Activated T-helper 1 cell treated with anti-CD3 and anti-CD28 coated beads, Interleukin-12 subunit alpha, Interleukin-12 subunit beta, Interleukin-2, Interleukin-4 antibody, amounts not matched to agents 30 ng/mL and 10 ng/mL and 1 ng/mL, durations not matched to agents 14 hours and 24 hours and 36 hours (primary cell): ENCODE results near the gene RTN4R. TPM values are rescaled to one million over a fixed set of nuclear protein-coding genes. Genes with fewer than 3 reads are reported as not detected.

Experiments used
- DNase-seq: peaks from one replicate; pipeline ENCODE4 v3.0.0; 2021; ENCODE audit warnings: low spot score
- H3K27ac Mint-ChIP-seq: one replicate; pipeline ENCODE4 v1.8.0; 2021; ENCODE audit warnings: mild to moderate bottlenecking, mixed read lengths
- H3K27me3 Mint-ChIP-seq: one replicate; pipeline ENCODE4 v1.8.0; 2022; ENCODE audit warnings: mild to moderate bottlenecking, moderate library complexity, mixed read lengths; ENCODE audit not compliant: insufficient read depth
- H3K36me3 Mint-ChIP-seq: one replicate; pipeline ENCODE4 v1.8.0; 2021; ENCODE audit warnings: low read depth, mixed read lengths
- H3K4me1 Mint-ChIP-seq: one replicate; pipeline ENCODE4 v1.8.0; 2021; ENCODE audit warnings: low read depth, mixed read lengths
- H3K4me3 Mint-ChIP-seq: one replicate; pipeline ENCODE4 v1.8.0; 2021; ENCODE audit warnings: mild to moderate bottlenecking, moderate library complexity, mixed read lengths
- H3K9me3 Mint-ChIP-seq: one replicate; pipeline ENCODE4 v1.8.0; 2021; ENCODE audit warnings: mixed read lengths
- intact Hi-C: fragments of 100-400 bp; cut with micrococcal nuclease; formaldehyde crosslinking; loops from one replicate; pipeline ENCODE4 v1.15.1; 2024
- total RNA-seq: library from RNA; stranded (reverse); gene quantifications from 2 replicates; pipeline ENCODE4 v1.2.3, GENCODE V29; 2022

The RTN4R gene
- total RNA-seq, 1 donor from 2014 or later, result 1.7 TPM

GRCh38 chr22:20205464-20205963, 62.6 kb downstream of the RTN4R start:
- Mint-ChIP-seq H3K4me3 (peak overlapping the region; percentile 95), H3K27ac (peak overlapping the region; percentile 90), H3K36me3 (no peaks in the 10 kb centered on the region), H3K4me1 (peaks cover 19% of the 10 kb centered on the region), H3K9me3 (no peaks in the 10 kb centered on the region), H3K27me3 (no peaks in the 10 kb centered on the region)
- DNase-seq, result no peak
- intact Hi-C loops, result loop anchor here (10.0 kb wide), 1 partner anchor 59 kb away; the partner anchor contains the start of gene RTN4R

DNA sequence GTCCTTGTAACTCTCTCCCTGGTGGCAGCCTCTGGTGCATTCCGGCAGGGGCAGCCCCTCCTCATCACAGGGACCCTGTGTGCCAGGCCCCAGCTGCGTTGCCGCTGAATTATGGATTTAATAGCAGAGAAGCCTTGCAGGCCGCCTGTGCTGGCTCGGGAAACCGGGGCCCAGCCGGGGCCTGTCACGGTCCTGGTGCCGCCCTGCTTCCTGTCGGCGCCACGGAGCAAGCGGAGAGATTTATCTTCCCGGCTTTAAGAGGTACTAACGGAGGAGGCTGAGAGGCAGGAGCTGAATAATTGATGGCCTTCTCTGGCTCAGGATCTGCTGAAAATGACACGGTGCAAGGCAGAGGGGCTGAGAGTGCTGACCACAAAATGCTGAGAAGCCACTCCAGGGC, 63.3 kb downstream of the RTN4R start:
- peak overlapping the region; percentile 2 for H3K4me3 Mint-ChIP-seq
- intact Hi-C loops, result loop anchor here (10.0 kb wide), 1 partner anchor 60 kb away; the partner anchor contains the start of gene RTN4R
- DNase-seq, result no peak
- H3K27me3 Mint-ChIP-seq, result no peaks in the 10 kb centered on the region
- peaks cover 19% of the 10 kb centered on the region for H3K4me1 Mint-ChIP-seq
- H3K9me3 Mint-ChIP-seq, result no peaks in the 10 kb centered on the region
- H3K27ac Mint-ChIP-seq, result no peak overlapping the region
- H3K36me3 Mint-ChIP-seq, result no peaks in the 10 kb centered on the region

DNA sequence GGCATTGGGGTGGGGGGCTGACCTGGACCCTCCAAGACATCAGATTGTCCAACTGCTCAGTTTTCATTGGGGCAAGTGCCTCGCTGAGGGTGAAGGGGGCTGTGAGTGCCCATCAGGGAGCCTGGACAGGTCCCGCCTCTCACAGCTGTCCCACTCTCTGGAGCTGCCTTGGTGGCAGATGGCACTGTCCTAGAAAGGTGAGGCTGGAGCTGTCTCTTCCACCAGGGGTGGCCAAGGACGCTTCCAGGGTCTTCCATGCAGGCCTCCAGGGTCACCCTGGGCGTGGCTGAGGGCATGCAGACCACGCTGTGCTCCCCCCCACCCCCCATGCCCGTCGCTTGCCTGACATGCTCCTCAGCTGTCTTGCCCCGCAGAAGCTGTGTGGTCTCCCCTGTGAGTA, 63.8 kb downstream of the RTN4R start:
- H3K4me1 Mint-ChIP-seq, result peaks cover 19% of the 10 kb centered on the region
- H3K9me3 Mint-ChIP-seq, result no peaks in the 10 kb centered on the region
- H3K27me3 Mint-ChIP-seq, result no peaks in the 10 kb centered on the region
- no peaks in the 10 kb centered on the region for H3K36me3 Mint-ChIP-seq
- H3K27ac Mint-ChIP-seq, result no peak overlapping the region
- intact Hi-C loops, result loop anchor here (10.0 kb wide), 1 partner anchor 60 kb away; the partner anchor contains the start of gene RTN4R
- no peak for DNase-seq
- H3K4me3 Mint-ChIP-seq, result no peak overlapping the region

DNA sequence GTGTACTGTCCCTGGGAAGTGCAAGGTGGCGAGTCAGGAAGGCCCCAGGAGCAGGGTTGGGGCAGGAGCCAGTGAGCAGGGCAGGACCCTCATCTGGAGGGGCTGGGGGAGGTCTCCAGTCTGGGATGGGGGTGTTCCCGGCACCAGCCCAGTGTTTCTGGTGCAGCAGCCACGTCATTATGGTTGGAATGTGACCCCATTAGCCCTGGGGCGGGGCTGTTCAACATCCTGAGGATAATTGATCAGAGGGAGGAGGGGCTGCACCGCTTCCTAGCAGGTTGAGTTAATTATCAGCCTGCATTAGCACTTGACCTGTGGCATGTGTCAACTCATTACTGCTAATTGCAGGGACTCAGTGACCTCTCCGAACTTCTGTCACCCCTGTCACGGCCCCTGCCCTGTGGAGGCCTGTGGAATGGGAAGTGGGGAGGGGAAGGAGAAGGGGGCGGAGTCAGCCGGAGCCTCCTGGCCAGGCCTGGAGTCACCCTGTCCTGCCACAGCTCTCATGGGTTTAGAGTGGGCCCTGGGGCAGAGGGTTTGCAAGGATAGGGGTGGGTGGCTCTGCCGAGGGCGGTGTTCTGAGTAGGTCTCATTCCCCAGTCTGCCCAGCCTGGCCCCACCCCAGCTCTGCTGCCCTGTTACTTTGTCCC, 64.4 kb downstream of the RTN4R start:
- DNase-seq, result no peak
- Mint-ChIP-seq H3K9me3 (no peaks in the 10 kb centered on the region), H3K4me3 (no peak overlapping the region), H3K27ac (no peak overlapping the region), H3K27me3 (no peaks in the 10 kb centered on the region), H3K4me1 (peaks cover 19% of the 10 kb centered on the region), H3K36me3 (no peaks in the 10 kb centered on the region)
- intact Hi-C loops, result loop anchor here (10.0 kb wide), 1 partner anchor 61 kb away; the partner anchor contains the start of gene RTN4R

DNA sequence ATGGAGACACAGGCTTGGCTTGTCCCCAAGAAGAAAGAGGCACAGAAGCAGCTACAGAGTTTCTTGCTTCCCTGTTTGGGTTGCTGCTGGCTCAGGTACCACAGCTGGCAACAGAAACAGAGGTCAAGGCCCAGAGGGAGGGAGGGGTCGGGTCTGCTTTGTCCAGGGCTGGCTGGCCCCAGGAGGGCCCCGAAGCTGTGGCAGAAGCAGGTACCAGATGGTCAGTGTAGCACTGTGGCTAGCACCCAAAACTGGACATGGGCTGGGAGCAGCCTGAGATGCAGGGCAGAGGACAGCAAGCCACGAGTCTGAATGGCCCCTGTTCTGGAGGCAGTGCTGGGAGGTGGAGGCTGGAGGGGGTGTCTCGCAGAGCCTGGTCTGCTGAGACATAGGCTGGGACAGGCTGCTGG, 65.0 kb downstream of the RTN4R start:
- no peak for DNase-seq
- Mint-ChIP-seq H3K4me1 (peaks cover 18% of the 10 kb centered on the region), H3K4me3 (no peak overlapping the region), H3K36me3 (no peaks in the 10 kb centered on the region), H3K27ac (no peak overlapping the region), H3K27me3 (peaks cover 2% of the 10 kb centered on the region), H3K9me3 (no peaks in the 10 kb centered on the region)
- intact Hi-C loops, result loop anchor here (10.0 kb wide), 1 partner anchor 62 kb away; the partner anchor contains the start of gene RTN4R

GRCh38 chr22:20201837-20202392, 66.2 kb downstream of the RTN4R start:
- no peak for DNase-seq
- Mint-ChIP-seq H3K36me3 (no peaks in the 10 kb centered on the region), H3K4me3 (no peak overlapping the region), H3K27me3 (peaks cover 2% of the 10 kb centered on the region), H3K4me1 (peaks cover 10% of the 10 kb centered on the region), H3K27ac (no peak overlapping the region), H3K9me3 (no peaks in the 10 kb centered on the region)
- intact Hi-C loops, result loop anchor here (10.0 kb wide), 1 partner anchor 63 kb away; the partner anchor contains the start of gene RTN4R

- H3K27me3 Mint-ChIP-seq, result peaks cover 2% of the 10 kb centered on the region
- intact Hi-C loops, result loop anchor here (10.0 kb wide), 1 partner anchor 65 kb away; the partner anchor contains the start of gene RTN4R
- H3K9me3 Mint-ChIP-seq, result no peaks in the 10 kb centered on the region
- no peaks in the 10 kb centered on the region for H3K4me1 Mint-ChIP-seq
- no peak overlapping the region for H3K4me3 Mint-ChIP-seq
- no peak overlapping the region for H3K27ac Mint-ChIP-seq
- H3K36me3 Mint-ChIP-seq, result no peaks in the 10 kb centered on the region
- DNase-seq, result no peak
Measured at GRCh38 chr22:20199906-20200305, 68.2 kb downstream of the RTN4R start.

- DNase-seq, result no peak
- intact Hi-C loops, result no loop called here
- no peaks in the 10 kb centered on the region for H3K36me3 Mint-ChIP-seq
- H3K9me3 Mint-ChIP-seq, result no peaks in the 10 kb centered on the region
- H3K27ac Mint-ChIP-seq, result no peak overlapping the region
- H3K27me3 Mint-ChIP-seq, result peaks cover 2% of the 10 kb centered on the region
- H3K4me1 Mint-ChIP-seq, result no peaks in the 10 kb centered on the region
- no peak overlapping the region for H3K4me3 Mint-ChIP-seq
Measured at GRCh38 chr22:20199413-20199842, 68.7 kb downstream of the RTN4R start.

GRCh38 chr22:20198557-20199319, 69.4 kb downstream of the RTN4R start:
- DNase-seq, result no peak
- no peak overlapping the region for H3K27ac Mint-ChIP-seq
- H3K4me3 Mint-ChIP-seq, result no peak overlapping the region
- no peaks in the 10 kb centered on the region for H3K36me3 Mint-ChIP-seq
- H3K9me3 Mint-ChIP-seq, result no peaks in the 10 kb centered on the region
- peaks cover 2% of the 10 kb centered on the region for H3K27me3 Mint-ChIP-seq
- no peaks in the 10 kb centered on the region for H3K4me1 Mint-ChIP-seq
- intact Hi-C loops, result no loop called here

GRCh38 chr22:20197407-20198030, 70.6 kb downstream of the RTN4R start:
- Mint-ChIP-seq H3K9me3 (no peaks in the 10 kb centered on the region), H3K27me3 (peaks cover 2% of the 10 kb centered on the region), H3K4me3 (no peak overlapping the region), H3K4me1 (no peaks in the 10 kb centered on the region), H3K27ac (peak overlapping the region; percentile 29), H3K36me3 (no peaks in the 10 kb centered on the region)
- intact Hi-C loops, result no loop called here
- DNase-seq, result no peak

DNA sequence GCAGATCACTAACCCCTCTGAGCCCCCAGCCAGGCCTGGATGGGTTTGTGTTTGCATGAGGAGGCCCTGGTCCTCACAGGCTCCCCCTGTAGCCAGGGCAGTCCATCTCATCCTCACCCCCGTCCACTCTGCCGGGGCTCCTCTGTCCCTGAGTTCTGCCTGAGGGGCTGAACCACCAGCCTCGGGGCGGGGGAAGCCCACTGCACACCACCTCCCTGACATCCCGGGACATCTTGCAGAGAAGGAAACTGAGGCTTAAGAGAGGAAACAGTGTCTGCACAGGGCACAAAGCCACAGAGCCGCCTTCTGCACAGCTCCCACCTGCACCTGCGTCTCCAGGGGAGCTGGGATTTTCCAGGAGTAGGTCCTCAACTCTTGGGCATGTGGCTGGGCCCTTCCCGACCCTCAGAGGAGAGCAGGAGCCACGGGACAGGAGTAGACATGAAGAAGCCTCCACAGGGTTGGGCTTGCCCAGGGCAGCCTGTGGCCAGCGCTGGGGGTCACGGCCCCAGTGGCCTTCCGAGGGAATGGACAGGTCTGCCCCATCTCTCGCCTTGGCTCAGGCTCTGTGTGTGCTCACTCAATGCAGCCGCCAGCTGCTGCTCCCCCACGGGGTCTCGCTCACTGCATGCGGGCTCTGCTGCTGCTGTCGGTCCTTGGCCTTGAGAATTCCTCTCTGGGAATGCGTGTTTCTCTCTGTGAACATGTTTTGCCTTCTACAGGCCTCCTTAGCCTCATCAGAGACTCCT, 71.8 kb downstream of the RTN4R start:
- Mint-ChIP-seq H3K9me3 (no peaks in the 10 kb centered on the region), H3K4me3 (no peak overlapping the region), H3K4me1 (no peaks in the 10 kb centered on the region), H3K27ac (no peak overlapping the region), H3K36me3 (no peaks in the 10 kb centered on the region), H3K27me3 (peaks cover 2% of the 10 kb centered on the region)
- intact Hi-C loops, result no loop called here
- no peak for DNase-seq
